Measurements from ENCODE around the gene ECI2.

Gene ECI2

DNA sequence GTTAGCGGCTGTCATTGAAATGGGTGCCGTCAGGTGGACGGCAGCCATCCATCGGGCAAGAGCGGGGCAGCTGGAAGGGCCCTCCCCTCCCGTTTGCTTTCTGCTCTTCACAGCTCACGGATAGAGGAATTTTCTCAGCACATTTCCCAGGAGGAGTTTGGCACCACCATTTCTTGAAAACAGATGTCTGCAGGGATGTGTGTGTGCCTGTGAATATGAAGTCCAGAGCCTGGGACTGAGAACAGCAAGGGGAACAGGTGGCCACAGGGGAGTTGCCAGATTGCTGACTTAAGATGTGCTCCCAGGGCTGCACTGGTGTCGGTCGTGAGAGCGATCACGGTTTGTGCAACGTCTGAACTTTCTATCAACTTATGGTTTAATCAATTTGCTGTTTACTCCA is 22.1 kb upstream of the ECI2 start:
- TF ChIP-seq MYC (IDR thresholded peaks at IDR 0.05; ENCODE audit: low read depth, low read length) = no peak
- TF ChIP-seq, protein P1, sequence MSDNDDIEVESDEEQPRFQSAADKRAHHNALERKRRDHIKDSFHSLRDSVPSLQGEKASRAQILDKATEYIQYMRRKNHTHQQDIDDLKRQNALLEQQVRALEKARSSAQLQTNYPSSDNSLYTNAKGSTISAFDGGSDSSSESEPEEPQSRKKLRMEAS (IDR thresholded peaks at IDR 0.05; ENCODE audit: low read depth, low read length) = no peak
- no peak for TF ChIP-seq POLR2A (IDR thresholded peaks at IDR 0.05; ENCODE audit: extremely low read depth, insufficient read length)
- TF ChIP-seq, protein P2, sequence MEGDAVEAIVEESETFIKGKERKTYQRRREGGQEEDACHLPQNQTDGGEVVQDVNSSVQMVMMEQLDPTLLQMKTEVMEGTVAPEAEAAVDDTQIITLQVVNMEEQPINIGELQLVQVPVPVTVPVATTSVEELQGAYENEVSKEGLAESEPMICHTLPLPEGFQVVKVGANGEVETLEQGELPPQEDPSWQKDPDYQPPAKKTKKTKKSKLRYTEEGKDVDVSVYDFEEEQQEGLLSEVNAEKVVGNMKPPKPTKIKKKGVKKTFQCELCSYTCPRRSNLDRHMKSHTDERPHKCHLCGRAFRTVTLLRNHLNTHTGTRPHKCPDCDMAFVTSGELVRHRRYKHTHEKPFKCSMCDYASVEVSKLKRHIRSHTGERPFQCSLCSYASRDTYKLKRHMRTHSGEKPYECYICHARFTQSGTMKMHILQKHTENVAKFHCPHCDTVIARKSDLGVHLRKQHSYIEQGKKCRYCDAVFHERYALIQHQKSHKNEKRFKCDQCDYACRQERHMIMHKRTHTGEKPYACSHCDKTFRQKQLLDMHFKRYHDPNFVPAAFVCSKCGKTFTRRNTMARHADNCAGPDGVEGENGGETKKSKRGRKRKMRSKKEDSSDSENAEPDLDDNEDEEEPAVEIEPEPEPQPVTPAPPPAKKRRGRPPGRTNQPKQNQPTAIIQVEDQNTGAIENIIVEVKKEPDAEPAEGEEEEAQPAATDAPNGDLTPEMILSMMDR (IDR thresholded peaks at IDR 0.05; ENCODE audit: low read depth, low read length) = no peak
- DNase-seq (ENCODE audit: low read depth) = no peak
- no peak overlapping the region for H3K4me3 ChIP-seq (ENCODE audit: low read depth, low read length)

DNA sequence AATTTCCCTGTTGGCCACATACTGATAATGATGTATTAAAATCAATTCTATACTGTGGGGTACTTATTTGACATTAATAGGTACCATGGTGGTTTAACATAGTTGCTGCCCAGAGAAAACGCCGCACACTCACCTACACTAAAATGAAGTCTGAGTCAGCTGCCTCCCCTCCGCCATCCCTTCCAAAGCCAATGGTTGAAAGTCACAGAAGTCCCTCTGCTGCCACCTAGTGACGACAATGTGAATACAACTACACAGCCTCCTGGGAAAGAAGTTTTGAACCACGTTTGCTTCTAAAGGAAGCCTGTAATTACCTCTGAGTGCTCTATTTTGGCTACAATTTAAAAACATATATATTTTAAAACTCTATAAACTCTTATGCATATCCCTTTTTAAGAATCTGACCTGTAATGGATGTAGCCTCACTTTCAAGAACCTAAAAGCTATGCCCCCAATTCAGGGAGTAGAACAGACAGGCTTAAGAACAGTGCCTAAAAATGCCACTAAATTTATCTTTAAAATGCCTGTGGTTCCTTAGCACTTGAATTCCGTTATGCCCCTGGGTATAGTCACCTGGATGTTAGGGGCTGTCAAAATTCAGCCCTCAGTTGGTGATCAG is 20.6 kb upstream of the ECI2 start:
- DNase-seq (ENCODE audit: low read depth) = peak; percentile 86
- TF ChIP-seq, protein P2 (IDR thresholded peaks at IDR 0.05; ENCODE audit: low read depth, low read length) = peak; percentile 90
- TF ChIP-seq, protein P1 (IDR thresholded peaks at IDR 0.05; ENCODE audit: low read depth, low read length) = no peak
- no peak overlapping the region for H3K4me3 ChIP-seq (ENCODE audit: low read depth, low read length)

DNA sequence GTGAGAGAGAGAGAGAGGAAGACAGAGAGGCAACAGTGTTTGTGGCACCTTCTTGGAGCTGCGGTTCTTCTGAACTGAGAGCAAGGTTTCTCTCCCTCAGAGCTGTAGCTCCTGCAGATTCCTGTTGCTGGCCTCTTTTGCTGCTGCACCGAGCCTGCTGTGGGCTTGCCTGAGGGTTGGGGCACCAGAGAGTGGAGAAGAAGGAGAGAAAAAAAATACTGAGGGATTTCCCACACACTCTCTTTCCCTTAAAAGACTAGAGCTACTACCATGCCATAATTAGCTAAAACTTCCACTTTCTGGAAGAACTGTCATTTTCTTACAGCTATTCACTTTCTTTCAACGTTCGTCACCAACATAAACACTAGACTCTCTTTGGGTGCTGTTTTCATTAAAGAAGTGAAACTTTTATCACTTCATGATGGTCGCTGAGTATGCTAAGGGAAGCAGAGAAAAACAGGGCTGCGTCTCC is 18.2 kb upstream of the ECI2 start:
- TF ChIP-seq, protein P2 (IDR thresholded peaks at IDR 0.05; ENCODE audit: low read depth, low read length) = no peak
- TF ChIP-seq MYC (IDR thresholded peaks at IDR 0.05; ENCODE audit: low read depth, low read length) (no peak), POLR2A (IDR thresholded peaks at IDR 0.05; ENCODE audit: extremely low read depth, insufficient read length) (no peak)
- TF ChIP-seq, protein P1 (IDR thresholded peaks at IDR 0.05; ENCODE audit: low read depth, low read length) = no peak
- no peak overlapping the region for H3K4me3 ChIP-seq (ENCODE audit: low read depth, low read length)
- no peak for DNase-seq (ENCODE audit: low read depth)

DNA sequence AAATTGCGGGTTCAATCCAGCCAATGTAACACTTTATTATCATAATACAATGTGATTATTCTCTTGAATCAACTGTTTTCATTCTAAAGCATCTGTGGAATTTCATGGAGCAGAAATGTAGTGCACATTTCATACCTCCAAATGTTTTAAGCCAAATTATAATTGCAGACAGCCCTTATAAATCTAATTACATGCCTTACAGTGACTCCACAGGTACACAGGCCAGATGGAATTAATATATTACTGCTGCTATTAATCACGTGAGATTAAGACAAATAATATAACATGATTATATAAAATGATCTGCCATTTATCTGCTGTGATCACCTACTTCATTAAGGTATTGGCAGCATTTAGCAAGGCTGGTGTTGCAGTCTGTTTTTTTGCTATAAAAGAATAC is 9.7 kb upstream of the ECI2 start:
- no peak for DNase-seq (ENCODE audit: low read depth)
- no peak for TF ChIP-seq POLR2A (IDR thresholded peaks at IDR 0.05; ENCODE audit: extremely low read depth, insufficient read length)
- TF ChIP-seq, protein P1 (IDR thresholded peaks at IDR 0.05; ENCODE audit: low read depth, low read length) = no peak
- TF ChIP-seq MYC (IDR thresholded peaks at IDR 0.05; ENCODE audit: low read depth, low read length) = no peak
- TF ChIP-seq, protein P2 (IDR thresholded peaks at IDR 0.05; ENCODE audit: low read depth, low read length) = no peak
- H3K4me3 ChIP-seq (ENCODE audit: low read depth, low read length) = no peak overlapping the region

DNA sequence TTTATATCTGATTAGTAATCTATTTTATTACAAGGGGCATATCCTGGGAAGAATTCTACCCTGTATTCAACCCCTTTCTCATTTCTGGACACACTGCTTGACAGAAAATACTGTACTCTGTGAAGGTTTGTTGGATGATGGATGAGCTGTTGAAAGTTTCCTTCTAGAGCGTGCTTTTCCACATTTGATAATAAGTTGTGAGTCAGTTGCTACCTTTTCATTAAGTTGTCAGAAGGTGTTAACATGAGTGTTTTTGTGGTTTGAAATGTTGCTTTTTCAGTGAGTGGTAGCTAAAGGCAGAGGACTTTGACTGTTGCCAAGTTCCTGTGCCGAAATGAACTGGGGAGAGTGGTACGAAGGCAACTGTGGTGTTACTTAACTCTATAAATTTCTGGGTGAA is 3.9 kb upstream of the ECI2 start:
- no peak for DNase-seq (ENCODE audit: low read depth)
- TF ChIP-seq MYC (IDR thresholded peaks at IDR 0.05; ENCODE audit: low read depth, low read length) = no peak
- TF ChIP-seq, protein P1 (IDR thresholded peaks at IDR 0.05; ENCODE audit: low read depth, low read length) = no peak
- H3K4me3 ChIP-seq (ENCODE audit: low read depth, low read length) = no peak overlapping the region

DNA sequence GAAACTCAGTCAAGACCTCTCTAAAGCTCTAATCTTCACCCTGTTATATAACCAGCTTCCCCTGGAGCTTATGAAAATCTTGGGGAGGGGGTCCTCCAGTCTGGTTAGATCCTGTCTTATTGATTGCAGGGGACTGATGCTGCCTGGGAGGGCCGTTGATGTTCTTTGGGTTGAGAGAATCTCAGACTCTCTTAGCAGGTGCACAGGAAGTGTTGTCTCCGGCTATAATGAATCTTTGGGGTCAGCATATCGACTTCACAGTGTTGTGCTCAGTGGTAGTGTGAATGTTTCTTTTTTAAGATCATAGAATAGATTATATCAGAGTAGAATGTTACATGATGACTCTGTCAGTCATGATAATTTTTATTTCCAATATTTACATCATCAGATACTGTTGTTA is 2.8 kb upstream of the ECI2 start:
- TF ChIP-seq, protein P1 (IDR thresholded peaks at IDR 0.05; ENCODE audit: low read depth, low read length) = no peak
- TF ChIP-seq MYC (IDR thresholded peaks at IDR 0.05; ENCODE audit: low read depth, low read length) (no peak), POLR2A (IDR thresholded peaks at IDR 0.05; ENCODE audit: extremely low read depth, insufficient read length) (no peak)
- TF ChIP-seq, protein P2 (IDR thresholded peaks at IDR 0.05; ENCODE audit: low read depth, low read length) = no peak
- H3K4me3 ChIP-seq (ENCODE audit: low read depth, low read length) = no peak overlapping the region
- no peak for DNase-seq (ENCODE audit: low read depth)
